ENCODE measurements around the gene SMG9. TPM values are rescaled to one million over a fixed set of nuclear protein-coding genes. Genes with fewer than 3 reads are reported as not detected.

Gene SMG9
- total RNA-seq, 1 donor from 2014 or later = 87.6 TPM

DNA sequence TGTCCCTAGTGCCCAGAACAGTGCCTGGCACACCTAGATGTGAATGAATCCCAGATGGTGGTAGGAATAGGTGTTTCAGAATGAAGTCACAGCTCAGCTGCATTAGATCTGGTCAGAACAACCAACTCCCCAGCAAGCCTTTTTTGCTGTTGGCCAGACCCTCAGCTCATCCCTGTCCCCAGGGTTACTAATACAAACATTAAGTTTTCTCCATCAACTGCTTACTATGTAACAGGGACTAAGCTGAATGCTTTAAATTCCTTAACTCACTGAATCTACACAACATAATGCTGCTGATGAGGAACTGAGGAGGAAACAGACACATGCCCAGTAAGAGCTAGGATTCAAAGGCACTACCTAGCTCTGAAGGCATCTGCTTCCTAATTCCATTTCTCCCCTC is 18.8 kb downstream of the SMG9 start:
- DNase-seq (ENCODE audit: low read depth, low spot score) = no peak
- Mint-ChIP-seq H3K27ac (ENCODE audit: unreplicated experiment) (no peak overlapping the region), H3K36me3 (ENCODE audit: low read depth) (peaks cover 40% of the 10 kb centered on the region), H3K27me3 (ENCODE audit: low read depth) (no peaks in the 10 kb centered on the region), H3K4me3 (no peak overlapping the region), H3K9me3 (no peaks in the 10 kb centered on the region), H3K4me1 (peaks cover 15% of the 10 kb centered on the region)
- no peak for TF ChIP-seq CTCF (conservative IDR thresholded peaks at IDR 0.05)

GRCh38 chr19:43735013-43735412 is 19.7 kb downstream of the SMG9 start:
- Mint-ChIP-seq H3K36me3 (ENCODE audit: low read depth) (peaks cover 42% of the 10 kb centered on the region), H3K4me1 (peaks cover 19% of the 10 kb centered on the region), H3K27me3 (ENCODE audit: low read depth) (no peaks in the 10 kb centered on the region), H3K4me3 (no peak overlapping the region), H3K9me3 (no peaks in the 10 kb centered on the region), H3K27ac (ENCODE audit: unreplicated experiment) (no peak overlapping the region)
- no peak for TF ChIP-seq CTCF (conservative IDR thresholded peaks at IDR 0.05)
- no peak for DNase-seq (ENCODE audit: low read depth, low spot score)

DNA sequence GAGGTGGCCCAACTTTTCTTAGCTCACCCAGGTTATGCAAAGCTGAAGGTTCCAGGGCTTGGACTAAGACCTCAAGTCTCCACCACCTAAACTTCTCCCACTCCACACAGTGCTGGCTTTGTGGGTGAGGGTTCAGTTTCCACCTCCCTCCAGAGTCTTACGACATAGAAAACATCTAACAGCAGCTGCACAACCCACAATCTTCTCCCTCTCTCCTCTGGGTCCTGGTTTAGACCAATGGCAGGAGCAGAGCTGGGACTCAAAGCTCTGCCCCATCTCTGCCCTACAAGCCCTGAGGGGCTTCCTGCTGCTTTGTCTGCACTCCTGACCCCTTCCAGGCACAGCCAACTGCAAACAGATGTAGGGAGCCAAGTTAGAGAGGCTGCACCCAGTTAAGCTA is 22.9 kb downstream of the SMG9 start:
- peak overlapping the region; percentile 32 for H3K27ac Mint-ChIP-seq (ENCODE audit: unreplicated experiment)
- H3K4me3 Mint-ChIP-seq = peak overlapping the region; percentile 33
- no peak for TF ChIP-seq CTCF (conservative IDR thresholded peaks at IDR 0.05)
- peaks cover 40% of the 10 kb centered on the region for H3K36me3 Mint-ChIP-seq (ENCODE audit: low read depth)
- peaks cover 20% of the 10 kb centered on the region for H3K4me1 Mint-ChIP-seq
- H3K27me3 Mint-ChIP-seq (ENCODE audit: low read depth) = no peaks in the 10 kb centered on the region
- no peaks in the 10 kb centered on the region for H3K9me3 Mint-ChIP-seq
- DNase-seq (ENCODE audit: low read depth, low spot score) = no peak

- Mint-ChIP-seq H3K4me3 (no peak overlapping the region), H3K9me3 (no peaks in the 10 kb centered on the region), H3K4me1 (peaks cover 20% of the 10 kb centered on the region), H3K36me3 (ENCODE audit: low read depth) (peaks cover 35% of the 10 kb centered on the region), H3K27ac (ENCODE audit: unreplicated experiment) (no peak overlapping the region), H3K27me3 (ENCODE audit: low read depth) (no peaks in the 10 kb centered on the region)
- DNase-seq (ENCODE audit: low read depth, low spot score) = no peak
- no peak for TF ChIP-seq CTCF (conservative IDR thresholded peaks at IDR 0.05)
These were observed 23.4 kb downstream of the SMG9 start for GRCh38 chr19:43731346-43731745.

DNA sequence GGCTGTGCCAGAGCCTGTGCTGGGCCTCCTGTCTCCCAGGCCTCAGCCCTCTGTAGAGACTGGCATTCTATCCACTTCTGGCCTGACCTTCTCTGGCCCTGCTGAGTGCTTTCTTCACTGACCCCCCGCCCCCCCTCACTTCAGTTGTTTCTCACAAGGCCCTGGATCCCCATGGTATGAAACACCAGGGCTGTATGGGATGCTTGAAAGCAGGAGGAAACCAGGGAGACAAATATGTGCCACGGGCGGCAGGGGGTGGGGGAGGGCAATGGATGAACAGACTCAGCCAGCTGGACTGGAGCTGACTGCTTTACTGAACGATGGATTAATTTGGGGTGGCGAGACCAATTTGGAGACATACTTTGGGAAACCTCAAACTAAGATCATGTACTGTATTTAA is 24.8 kb downstream of the SMG9 start:
- no peak overlapping the region for H3K27ac Mint-ChIP-seq (ENCODE audit: unreplicated experiment)
- no peaks in the 10 kb centered on the region for H3K27me3 Mint-ChIP-seq (ENCODE audit: low read depth)
- TF ChIP-seq CTCF (conservative IDR thresholded peaks at IDR 0.05) = no peak
- DNase-seq (ENCODE audit: low read depth, low spot score) = no peak
- H3K36me3 Mint-ChIP-seq (ENCODE audit: low read depth) = peaks cover 28% of the 10 kb centered on the region
- H3K4me1 Mint-ChIP-seq = peaks cover 20% of the 10 kb centered on the region
- no peak overlapping the region for H3K4me3 Mint-ChIP-seq
- H3K9me3 Mint-ChIP-seq = no peaks in the 10 kb centered on the region

DNA sequence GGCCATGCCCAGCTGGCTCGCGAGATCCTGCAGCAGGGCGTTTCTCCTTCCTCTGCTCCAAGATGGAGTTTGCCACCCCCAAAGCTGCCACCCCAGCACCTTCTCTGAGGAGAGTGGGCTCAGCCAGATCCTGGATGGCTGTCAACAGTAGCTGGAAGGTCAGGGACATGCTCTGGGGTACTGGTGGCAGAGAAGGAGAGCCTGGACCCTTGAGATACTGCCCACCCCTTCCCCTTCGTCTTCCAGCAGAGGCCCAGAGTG is 27.2 kb downstream of the SMG9 start:
- no peak for TF ChIP-seq CTCF (conservative IDR thresholded peaks at IDR 0.05)
- no peak overlapping the region for H3K4me3 Mint-ChIP-seq
- no peaks in the 10 kb centered on the region for H3K9me3 Mint-ChIP-seq
- peaks cover 21% of the 10 kb centered on the region for H3K36me3 Mint-ChIP-seq (ENCODE audit: low read depth)
- no peaks in the 10 kb centered on the region for H3K27me3 Mint-ChIP-seq (ENCODE audit: low read depth)
- H3K4me1 Mint-ChIP-seq = peaks cover 13% of the 10 kb centered on the region
- no peak for DNase-seq (ENCODE audit: low read depth, low spot score)
- no peak overlapping the region for H3K27ac Mint-ChIP-seq (ENCODE audit: unreplicated experiment)

Measured in neural crest cell (in vitro differentiated cells).